SK-N-SH (cell line): ENCODE measurements around the gene SPTB. TPM values are rescaled to one million over a fixed set of nuclear protein-coding genes. Genes with fewer than 3 reads are reported as not detected.

Experiments
- CTCF ChIA-PET: fragments of 300-600, 350-600 bp; formaldehyde crosslinking; extraction: SDS; loops from one replicate; lab custom pipeline; 2021; lab: Yijun Ruan, JAX
- POLR2A ChIA-PET: fragments of 350-600 bp; sonication (Branson Sonifier 250); formaldehyde crosslinking; extraction: SDS; loops from one replicate; lab custom pipeline; 2020; ENCODE audit warnings: antibody characterized with exemption, inconsistent platforms; lab: Yijun Ruan, JAX
- DNase-seq: peaks from one replicate; pipeline ENCODE4 v3.0.0; 2012
- H2AFZ ChIP-seq: fragments of 200-600 bp; sonication (generic); 2 replicates; pipeline ENCODE4 v1.8.1; 2016; ENCODE audit warnings: antibody characterized with exemption, mild to moderate bottlenecking, low read depth
- H3F3A ChIP-seq: fragments of 200-600 bp; sonication (generic); replicated peaks from 2 replicates; pipeline ENCODE3; 2016; ENCODE audit warnings: antibody characterized with exemption, mild to moderate bottlenecking; ENCODE audit not compliant: insufficient read depth
- H3K27ac ChIP-seq, 2 experiments: fragments of 200-500 bp in 1 of 2; fragments of 200-600 bp in 1 of 2; sonication (Bioruptor generic) in 1 of 2; sonication (generic), shearing (Covaris generic) in 1 of 2; 2 replicates each; pipeline versions ENCODE4 v1.5.1 to v1.6.1; 2014 to 2016; ENCODE audit warnings: low read depth in 2 of 2, inconsistent platforms in 1 of 2, low read length in 1 of 2, mild to moderate bottlenecking in 1 of 2, mixed read lengths in 1 of 2
- H3K27me3 ChIP-seq: fragments of 200-600 bp; sonication (generic), shearing (Covaris generic); 2 replicates; pipeline ENCODE4 v1.6.1; 2016; ENCODE audit warnings: mixed run types; ENCODE audit not compliant: insufficient read depth
- H3K36me3 ChIP-seq, 2 experiments: fragments of 200-500 bp in 1 of 2; fragments of 200-600 bp in 1 of 2; sonication (Bioruptor generic) in 1 of 2; sonication (generic) in 1 of 2; replicated peaks in 1 of 2; 2 replicates each; pipeline versions ENCODE3 to v1.5.1; 2014 to 2016; ENCODE audit warnings: low read length in 1 of 2, mild to moderate bottlenecking in 1 of 2; ENCODE audit not compliant: insufficient read depth in 2 of 2, control insufficient read depth in 1 of 2
- H3K4me1 ChIP-seq, 2 experiments: fragments of 200-500 bp in 1 of 2; fragments of 200-600 bp in 1 of 2; sonication (Bioruptor generic) in 1 of 2; sonication (generic), shearing (Covaris generic) in 1 of 2; 2 replicates each; pipeline versions ENCODE4 v1.5.1 to v1.6.1; 2014 to 2016; ENCODE audit warnings: low read depth in 1 of 2, low read length in 1 of 2, mixed run types in 1 of 2; ENCODE audit not compliant: insufficient read depth in 2 of 2, control insufficient read depth in 1 of 2
- H3K4me2 ChIP-seq: fragments of 200-600 bp; sonication (generic), shearing (Covaris generic); 2 replicates; pipeline ENCODE4 v1.6.1; 2017; ENCODE audit warnings: mixed run types
- H3K4me3 ChIP-seq, 2 experiments: fragments of 200-500 bp in 1 of 2; fragments of 200-600 bp in 1 of 2; sonication (Bioruptor generic) in 1 of 2; sonication (generic), shearing (Covaris generic) in 1 of 2; 2 replicates each; pipeline versions ENCODE4 v1.5.1 to v1.8.1; 2014 to 2016; ENCODE audit warnings: low read depth in 2 of 2, inconsistent platforms in 1 of 2, low read length in 1 of 2, mild to moderate bottlenecking in 1 of 2, mixed read lengths in 1 of 2, moderate library complexity in 1 of 2
- H3K79me2 ChIP-seq: fragments of 200-600 bp; sonication (generic); 2 replicates; pipeline ENCODE4 v1.8.1; 2017; ENCODE audit warnings: mild to moderate bottlenecking; ENCODE audit not compliant: insufficient read depth
- H3K9ac ChIP-seq: fragments of 200-600 bp; sonication (generic); 2 replicates; pipeline ENCODE4 v1.6.1; 2017; ENCODE audit warnings: mixed run types
- H3K9me2 ChIP-seq: fragments of 200-600 bp; sonication (generic); 2 replicates; pipeline ENCODE4 v1.6.1; 2017; ENCODE audit warnings: mixed run types
- H3K9me3 ChIP-seq: fragments of 200-600 bp; sonication (generic); 2 replicates; pipeline ENCODE4 v1.6.1; 2017; ENCODE audit warnings: mixed run types, mild to moderate bottlenecking, moderate library complexity
- H4K20me1 ChIP-seq: fragments of 200-600 bp; sonication (generic); 2 replicates; pipeline ENCODE4 v1.6.1; 2017; ENCODE audit warnings: mild to moderate bottlenecking, mixed run types; ENCODE audit not compliant: insufficient read depth
- CHD2 ChIP-seq: fragments of 150-350 bp; IDR thresholded peaks from 2 replicates; pipeline ENCODE4 v1.6.1; 2018; ENCODE audit warnings: low read length; ENCODE audit not compliant: partially characterized antibody
- EP300 ChIP-seq, 2 experiments: IDR thresholded peaks; 2 replicates each; pipeline versions ENCODE4 v1.4.0 to v1.6.1; 2012; ENCODE audit warnings: borderline replicate concordance in 1 of 2, low read depth in 1 of 2, low read length in 1 of 2
- EZH2phosphoT487 ChIP-seq: fragments of 200-600 bp; sonication (generic); IDR thresholded peaks from 2 replicates; pipeline ENCODE4 v1.6.1; 2017; ENCODE audit warnings: low read depth, mixed run types, mild to moderate bottlenecking, antibody characterized with exemption, moderate library complexity, borderline replicate concordance
- GATA2 ChIP-seq: sonication (generic); formaldehyde crosslinking; IDR thresholded peaks from 2 replicates; pipeline ENCODE4 v1.5.0; 2020; ENCODE audit warnings: mild to moderate bottlenecking, missing genetic modification reagents
- IRF3 ChIP-seq: fragments of 150-350 bp; IDR thresholded peaks from 2 replicates; pipeline ENCODE4 v1.6.1; 2016; ENCODE audit warnings: mild to moderate bottlenecking, low read depth, low read length
- JUND ChIP-seq: IDR thresholded peaks from 2 replicates; pipeline ENCODE4 v1.4.0; 2012
- MEF2A ChIP-seq: IDR thresholded peaks from 2 replicates; pipeline ENCODE4 v1.4.0; 2012; ENCODE audit warnings: low read depth, borderline replicate concordance
- POLR2AphosphoS5 ChIP-seq: IDR thresholded peaks from 2 replicates; pipeline ENCODE4 v1.6.1; 2012; ENCODE audit warnings: low read depth, low read length
- RFX5 ChIP-seq: IDR thresholded peaks from 2 replicates; pipeline ENCODE4 v1.6.1; 2012; ENCODE audit warnings: mild to moderate bottlenecking, improper control_type of control experiment, low read length
- RXRA ChIP-seq: IDR thresholded peaks from 2 replicates; pipeline ENCODE4 v1.4.0; 2012; ENCODE audit warnings: low read depth, mild to moderate bottlenecking, borderline replicate concordance
- TEAD4 ChIP-seq: IDR thresholded peaks from 2 replicates; pipeline ENCODE4 v1.4.0; 2012; ENCODE audit warnings: mild to moderate bottlenecking, borderline replicate concordance; ENCODE audit not compliant: insufficient read depth
- USF2 ChIP-seq: fragments of 150-350 bp; IDR thresholded peaks from 2 replicates; pipeline ENCODE4 v1.6.1; 2017; ENCODE audit warnings: antibody characterized with exemption, low read length, low read depth, borderline replicate concordance
- WGBS: methylation state at CpG from one replicate; pipeline ENCODE4 v1.1.6; 2017; ENCODE audit warnings: low lambda C conversion rate; 5-methylcytosine and 5-hydroxymethylcytosine counted together
- polyA plus RNA-seq, 3 experiments: library from polyadenylated mRNA; depleted of rRNA; stranded (reverse); fragments of >200 nt; gene quantifications; 2 replicates each; pipeline ENCODE4 v1.2.3, GENCODE V29; 2012

SPTB gene
- polyA plus RNA-seq, 1 of the 3 experiments (the other 2 are of a cell fraction) = 0.15 TPM

- Histone ChIP-seq H3K4me1 (no peaks in the 10 kb centered on the region), H3K36me3 (no peaks in the 10 kb centered on the region), H2AFZ (no peak overlapping the region), H4K20me1 (no peaks in the 10 kb centered on the region), H3K27me3 (no peaks in the 10 kb centered on the region; the same call in 1 of the 2 replicates), H3K9me2 (no peaks in the 10 kb centered on the region), H3K9ac (no peak overlapping the region), H3K4me2 (no peak overlapping the region), H3K4me3 (no peak overlapping the region), H3K27ac (no peak overlapping the region), H3F3A (no peaks in the 10 kb centered on the region), H3K79me2 (no peaks in the 10 kb centered on the region), H3K9me3 (no peaks in the 10 kb centered on the region)
- CTCF ChIA-PET = interaction anchor here (1.2 to 3.8 kb wide), 4 partner anchors 12 to 93 kb away, joined by 3 to 16 read pairs (median 12); no protein-coding TSS in a partner anchor
- POLR2A ChIA-PET = no interaction called here
- no peak for DNase-seq
- WGBS = 73% methylated on average over 11 of the region's 11 CpGs
- no peak for TF ChIP-seq CHD2
- no peak for TF ChIP-seq RFX5
- TF ChIP-seq EP300 (IDR thresholded peaks at IDR 0.05; ENCODE audit: borderline replicate concordance in 1 of 2, low read depth in 1 of 2, low read length in 1 of 2) = no peak
- TF ChIP-seq GATA2 (CRISPR knock-in tag) = no peak
- no peak for TF ChIP-seq EZH2phosphoT487
- TF ChIP-seq IRF3 = no peak
- no peak for TF ChIP-seq TEAD4
- no peak for TF ChIP-seq POLR2AphosphoS5
- TF ChIP-seq RXRA = no peak
- TF ChIP-seq JUND = no peak
- TF ChIP-seq MEF2A = no peak
- no peak for TF ChIP-seq USF2
Observed at GRCh38 chr14:64857979-64858744, 21.5 kb downstream of the SPTB start.
